ENCODE data around the gene PTPRN2. TPM values are rescaled to one million over a fixed set of nuclear protein-coding genes. Genes with fewer than 3 reads are reported as not detected.

PTPRN2 gene
- total RNA-seq, 1 experiment from 2014 or later: 2.1 TPM

- ChIA-PET RAD21 (ENCODE audit: low non-redundant PET in 1 of 2, low total read pairs in 2 of 2, uncharacterized antibody in 2 of 2, unreplicated experiment in 2 of 2) (no interaction called here), POLR2A (no interaction called here), CTCF (no interaction called here)
- no peak for TF ChIP-seq ZNF274 (IDR thresholded peaks at IDR 0.05; ENCODE audit: low read depth, low read length)
- TF ChIP-seq EZH2phosphoT487 (IDR thresholded peaks at IDR 0.05; ENCODE audit: borderline replicate concordance): no peak
- TF ChIP-seq ZFX (IDR thresholded peaks at IDR 0.05): no peak
- TF ChIP-seq SP1 (IDR thresholded peaks at IDR 0.05; ENCODE audit: low read depth): no peak
- no peak for TF ChIP-seq SIN3A (IDR thresholded peaks at IDR 0.05; ENCODE audit: low read depth)
- TF ChIP-seq YY1 (IDR thresholded peaks at IDR 0.05; ENCODE audit: extremely low read depth, insufficient replicate concordance, low read depth, low read length): no peak
- TF ChIP-seq REST (IDR thresholded peaks at IDR 0.05; ENCODE audit: low read depth): no peak
- no peak for TF ChIP-seq EZH2 (IDR thresholded peaks at IDR 0.05)
- TF ChIP-seq JUND (IDR thresholded peaks at IDR 0.05): no peak
- ATAC-seq: peak; percentile 22; the same call in 1 of the 2 replicates
- intact Hi-C loops (cut with micrococcal nuclease): no loop called here
- DNase-seq (ENCODE audit: low read depth, low spot score): no peak
- no peak overlapping the region for H2AFZ ChIP-seq (ENCODE audit: low read depth, low read length, poor library complexity, severe bottlenecking)
- H3K9ac ChIP-seq (ENCODE audit: low read length): no peak overlapping the region
- H3K79me2 ChIP-seq (ENCODE audit: insufficient read depth, low read length): no peaks in the 10 kb centered on the region
- no peaks in the 10 kb centered on the region for H3K36me3 ChIP-seq (ENCODE audit: control insufficient read depth in 1 of 2, insufficient read depth in 2 of 2, low read length in 2 of 2)
- H3K27me3 ChIP-seq (ENCODE audit: insufficient read depth, low read length): no peaks in the 10 kb centered on the region
- H3K4me1 ChIP-seq (ENCODE audit: control insufficient read depth in 1 of 2, insufficient read depth in 2 of 2, low read length in 2 of 2): no peaks in the 10 kb centered on the region
- H4K20me1 ChIP-seq (ENCODE audit: insufficient read depth): no peaks in the 10 kb centered on the region
- BruUV-seq (replicated peaks): no TSS peak
- H3K4me3 ChIP-seq (replicated peaks in 1 of 2; ENCODE audit: low read depth in 1 of 2, low read length in 2 of 2): no peak overlapping the region
- H3K27ac ChIP-seq (ENCODE audit: low read depth, low read length): no peak overlapping the region
- H3K9me3 ChIP-seq (ENCODE audit: control insufficient read depth in 1 of 2, insufficient read depth in 1 of 2, low read depth in 1 of 2, low read length in 2 of 2): no peaks in the 10 kb centered on the region
- H3K9me2 ChIP-seq (ENCODE audit: insufficient read depth): no peaks in the 10 kb centered on the region
- no peak overlapping the region for H3K4me2 ChIP-seq (ENCODE audit: low read length)
Observed at GRCh38 chr7:158547817-158548216, 39.8 kb downstream of the PTPRN2 start.
